ENCODE data around the gene TBC1D2B.

DNA sequence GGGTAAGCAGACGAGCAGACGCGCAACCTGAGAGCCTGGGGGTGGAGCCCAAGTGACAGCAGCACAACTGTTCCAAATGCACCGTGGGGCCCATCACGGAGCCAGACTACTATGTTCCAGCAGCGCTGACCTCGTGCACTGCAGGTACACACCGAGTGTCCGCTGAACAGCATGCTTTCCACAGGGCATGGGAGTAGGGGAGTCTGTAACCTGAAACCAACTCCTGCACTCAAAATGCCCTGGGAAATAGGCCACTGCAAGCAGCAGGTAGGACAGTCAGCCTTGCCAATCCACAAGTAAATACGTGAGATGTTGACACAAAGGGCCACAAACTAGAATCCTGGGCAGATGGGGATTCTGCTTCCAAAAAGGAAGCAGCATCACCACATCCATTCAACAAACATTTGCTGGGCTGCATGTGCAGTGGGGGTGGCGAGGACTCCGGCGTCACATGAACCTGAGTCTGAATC, 73.9 kb downstream of the TBC1D2B start:
- TF ChIP-seq, protein P1, sequence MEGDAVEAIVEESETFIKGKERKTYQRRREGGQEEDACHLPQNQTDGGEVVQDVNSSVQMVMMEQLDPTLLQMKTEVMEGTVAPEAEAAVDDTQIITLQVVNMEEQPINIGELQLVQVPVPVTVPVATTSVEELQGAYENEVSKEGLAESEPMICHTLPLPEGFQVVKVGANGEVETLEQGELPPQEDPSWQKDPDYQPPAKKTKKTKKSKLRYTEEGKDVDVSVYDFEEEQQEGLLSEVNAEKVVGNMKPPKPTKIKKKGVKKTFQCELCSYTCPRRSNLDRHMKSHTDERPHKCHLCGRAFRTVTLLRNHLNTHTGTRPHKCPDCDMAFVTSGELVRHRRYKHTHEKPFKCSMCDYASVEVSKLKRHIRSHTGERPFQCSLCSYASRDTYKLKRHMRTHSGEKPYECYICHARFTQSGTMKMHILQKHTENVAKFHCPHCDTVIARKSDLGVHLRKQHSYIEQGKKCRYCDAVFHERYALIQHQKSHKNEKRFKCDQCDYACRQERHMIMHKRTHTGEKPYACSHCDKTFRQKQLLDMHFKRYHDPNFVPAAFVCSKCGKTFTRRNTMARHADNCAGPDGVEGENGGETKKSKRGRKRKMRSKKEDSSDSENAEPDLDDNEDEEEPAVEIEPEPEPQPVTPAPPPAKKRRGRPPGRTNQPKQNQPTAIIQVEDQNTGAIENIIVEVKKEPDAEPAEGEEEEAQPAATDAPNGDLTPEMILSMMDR (IDR thresholded peaks at IDR 0.05; ENCODE audit: poor library complexity) = no peak
- no peak for TF ChIP-seq EZH2phosphoT487 (IDR thresholded peaks at IDR 0.05; ENCODE audit: low read depth, severe bottlenecking, unreplicated experiment)
